Smooth muscle cell of the brain vasculature (primary cell): ENCODE results near the gene RAE1.
"Not testable (repeated sequence)": the region's sequence is repeated elsewhere in the genome, so short reads cannot be mapped to it uniquely, and the experiment has no call there.

ENCODE experiments used
- DNase-seq: peaks from one replicate; pipeline ENCODE4 v3.0.0-alpha.2; 2012; ENCODE audit warnings: low read depth, low spot score

Gene RAE1

GRCh38 chr20:57326667-57327455 is 24.2 kb upstream of the RAE1 start:
- no peak for DNase-seq

GRCh38 chr20:57327820-57328219 is 23.2 kb upstream of the RAE1 start:
- DNase-seq: no peak

DNA sequence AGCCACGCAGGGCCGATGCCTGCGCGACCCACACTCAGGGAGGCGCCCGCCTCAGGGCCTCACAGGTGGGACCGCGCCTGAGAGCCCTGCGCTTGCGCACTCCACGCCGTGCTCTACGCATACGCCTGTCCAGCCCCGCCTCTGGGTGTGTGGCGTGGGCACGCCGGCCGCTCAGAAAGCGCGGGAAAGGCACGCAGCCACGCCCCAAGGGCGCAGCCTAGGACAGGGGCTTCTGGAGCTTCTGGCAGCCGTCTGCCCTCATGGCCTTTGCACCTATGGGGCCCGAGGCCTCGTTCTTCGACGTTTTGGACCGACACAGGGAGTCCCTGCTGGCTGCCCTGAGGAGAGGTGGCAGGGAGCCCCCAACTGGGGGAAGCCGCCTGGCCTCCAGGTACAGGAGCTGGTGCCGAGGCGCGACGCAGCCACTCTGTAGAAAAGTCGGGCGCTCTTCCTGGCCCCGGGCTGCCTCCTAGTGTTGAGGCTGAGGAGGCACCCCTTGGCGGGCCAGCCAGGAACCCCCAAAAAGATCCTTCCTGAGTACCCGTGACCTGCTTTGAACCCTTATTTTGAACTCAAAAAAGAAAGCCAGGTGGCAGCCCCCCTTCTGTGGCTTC is 21.3 kb upstream of the RAE1 start, which contains the start of gene SPO11:
Gene SPO11 (plus strand): TSS at position 196 of the 614 bp plus-strand sequence. CDS start 65 bp downstream, at position 261.
- no peak for DNase-seq

DNA sequence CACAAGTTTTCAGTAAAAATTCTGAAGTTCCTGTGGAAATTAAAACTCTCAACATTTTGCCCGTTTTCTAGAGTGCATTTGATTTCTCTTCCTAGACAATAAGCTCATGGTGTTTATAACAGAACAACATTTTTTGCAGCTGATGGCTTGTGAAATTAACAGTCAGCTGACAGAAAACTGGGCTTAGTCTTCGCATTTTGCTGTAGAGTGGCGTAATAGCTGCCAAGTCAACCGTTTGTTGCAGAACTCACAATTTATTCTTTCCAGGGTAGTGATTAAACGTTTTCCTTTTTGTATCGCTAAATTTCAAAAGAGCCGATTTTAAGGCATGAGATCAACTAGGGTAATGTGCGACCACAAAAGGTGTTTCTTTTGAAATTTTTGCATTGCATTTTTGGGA is 20.1 kb upstream of the RAE1 start:
- DNase-seq: no peak

DNA sequence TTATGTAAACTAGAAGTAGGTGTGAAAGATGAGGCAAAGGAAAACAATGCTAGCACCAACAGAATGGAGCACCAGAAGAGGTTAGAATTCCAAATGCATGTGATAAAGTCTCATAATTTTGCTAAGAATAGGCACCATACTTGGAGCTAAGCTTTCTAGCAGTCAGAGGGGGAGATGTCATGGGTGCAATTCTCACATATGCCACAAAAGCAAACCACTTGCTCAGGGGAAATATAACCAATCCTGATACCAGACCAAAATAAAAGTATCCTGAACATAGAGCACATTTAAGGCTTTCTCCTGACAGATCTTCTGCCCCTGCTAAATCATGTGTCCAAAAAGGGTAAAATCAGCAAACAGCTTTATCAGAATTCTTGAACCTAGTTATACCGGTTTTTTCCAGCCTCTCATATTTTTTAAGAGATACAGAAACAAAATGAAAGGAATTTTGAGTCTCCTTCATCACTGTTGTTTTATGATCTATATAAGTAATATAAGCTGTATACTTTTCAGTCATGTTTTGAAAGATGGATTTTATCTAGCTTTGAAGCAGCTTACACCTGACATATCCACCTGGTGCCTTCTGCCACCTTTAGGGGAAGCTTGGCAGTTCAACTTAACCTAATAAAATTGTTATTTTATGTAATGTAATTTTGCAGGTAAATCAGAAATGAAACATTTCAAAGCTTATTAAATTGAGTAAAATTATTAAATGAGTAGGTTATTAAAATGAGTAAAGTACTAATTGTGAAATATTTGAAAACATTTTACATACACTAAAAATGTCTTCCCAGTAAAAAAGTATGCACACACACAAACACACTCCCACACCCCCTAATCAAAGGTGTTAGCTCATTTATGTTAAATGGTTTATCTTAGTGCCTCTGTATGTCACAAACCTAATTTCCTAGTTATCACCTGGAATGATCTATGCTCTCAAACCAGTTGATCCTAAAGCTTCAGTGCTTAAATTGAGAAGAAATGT is 18.7 kb upstream of the RAE1 start:
- DNase-seq: no peak

DNA sequence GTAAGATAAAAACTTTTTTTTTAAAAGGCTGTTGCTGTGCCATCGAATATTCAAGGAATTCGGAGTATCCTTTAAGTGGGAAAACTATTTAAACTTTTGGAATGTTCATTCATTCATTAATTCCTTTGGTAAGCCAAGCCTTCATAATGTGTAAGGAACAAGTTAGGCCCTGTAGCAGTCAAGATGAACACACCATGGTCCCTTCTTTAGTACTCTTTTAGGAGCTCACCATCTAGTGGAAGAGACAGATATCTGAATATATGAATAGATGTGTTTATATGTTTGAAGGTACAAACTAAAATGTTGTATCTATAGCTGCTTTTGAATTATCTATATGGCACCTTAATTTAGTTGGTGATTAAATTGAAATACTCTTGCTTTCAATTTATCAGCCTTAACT is 15.7 kb upstream of the RAE1 start:
- DNase-seq: no peak

- DNase-seq: no peak
Observed at GRCh38 chr20:57341663-57342062, 9.4 kb upstream of the RAE1 start.

DNA sequence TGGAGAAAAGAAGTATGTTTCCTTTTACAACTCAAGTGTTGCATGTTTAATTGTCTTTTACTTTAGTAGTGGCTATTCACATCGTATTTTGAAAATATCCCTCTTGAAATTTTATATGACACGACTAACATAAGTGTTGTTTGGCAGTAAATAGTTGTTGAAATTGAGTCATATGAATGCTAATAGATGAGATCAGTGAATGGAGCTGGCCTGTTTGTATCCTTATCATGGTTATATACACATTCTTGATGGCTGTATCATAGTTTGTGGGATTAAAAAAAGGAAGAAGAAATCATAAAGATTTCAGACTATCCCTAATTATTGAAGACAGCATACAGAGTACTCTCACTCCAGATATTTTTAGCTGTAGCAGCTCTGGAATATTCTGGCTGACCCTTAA is 8.2 kb upstream of the RAE1 start:
- no peak for DNase-seq

- peak; percentile 45 for DNase-seq
Observed at GRCh38 chr20:57346477-57346876, 4.6 kb upstream of the RAE1 start.

- no peak for DNase-seq
Observed at GRCh38 chr20:57347393-57347792, 3.7 kb upstream of the RAE1 start.

DNA sequence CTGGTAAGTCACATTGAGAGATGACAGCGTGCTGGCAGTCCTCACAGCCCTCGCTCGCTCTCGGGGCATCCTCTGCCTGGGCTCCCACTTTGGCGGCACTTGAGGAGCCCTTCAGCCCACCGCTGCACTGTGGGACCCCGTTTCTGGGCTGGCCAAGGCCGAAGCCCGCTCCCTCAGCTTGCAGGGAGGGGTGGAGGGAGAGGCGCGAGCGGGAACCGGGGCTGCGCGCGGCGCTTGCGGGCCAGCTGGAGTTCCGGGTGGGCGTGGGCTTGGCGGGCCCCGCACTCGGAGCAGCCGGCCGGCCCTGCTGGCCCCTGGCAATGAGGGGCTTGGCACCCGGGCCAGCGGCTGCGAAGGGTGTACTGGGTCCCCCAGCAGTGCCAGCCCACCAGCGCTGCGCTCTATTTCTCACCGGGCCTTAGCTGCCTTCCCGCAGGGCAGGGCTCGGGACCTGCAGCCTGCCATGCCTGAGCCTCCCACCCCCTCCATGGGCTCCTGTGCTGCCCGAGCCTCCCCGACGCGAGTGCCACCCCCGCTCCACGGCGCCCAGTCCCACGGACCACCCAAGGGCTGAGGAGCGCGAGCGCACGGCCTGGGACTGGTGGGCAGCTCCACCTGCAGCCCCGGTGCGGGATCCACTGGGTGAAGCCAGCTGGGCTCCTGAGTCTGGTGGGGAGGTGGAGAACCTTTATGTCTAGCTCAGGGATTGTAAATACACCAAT is 2.7 kb upstream of the RAE1 start:
- DNase-seq: not testable (repeated sequence)

GRCh38 chr20:57348922-57349574 is 2.0 kb upstream of the RAE1 start:
- DNase-seq: not testable (repeated sequence)

DNA sequence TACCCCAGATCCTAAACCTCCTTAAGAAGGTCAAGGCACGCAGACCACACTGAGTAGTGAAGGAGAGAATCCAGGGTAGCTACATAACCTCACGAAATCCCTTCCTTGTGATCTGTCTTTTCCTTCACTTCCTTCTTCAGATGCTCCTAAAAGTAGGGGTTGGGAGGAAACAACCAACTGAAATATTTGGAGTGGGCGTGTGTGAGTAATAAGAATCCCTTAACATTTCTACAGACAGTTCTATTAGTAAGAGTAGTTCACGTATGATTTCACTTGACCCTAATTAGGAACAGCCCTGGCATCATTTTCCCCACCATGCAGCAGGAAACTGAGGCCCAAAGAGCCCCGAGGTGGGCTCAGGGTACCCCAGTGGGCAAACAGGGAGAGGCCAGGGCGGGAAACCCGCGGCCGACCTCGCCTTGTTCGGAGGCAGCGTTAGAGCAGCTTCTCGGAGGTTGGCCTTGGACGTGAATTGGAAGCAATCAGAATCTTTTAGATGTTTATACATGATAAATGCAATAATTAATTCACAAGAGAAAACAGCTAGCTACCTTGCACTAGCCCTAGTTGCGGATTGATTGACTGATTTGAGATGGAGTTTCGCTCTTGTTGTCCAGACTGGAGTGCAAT is 859 bp upstream of the RAE1 start:
- no peak for DNase-seq

GRCh38 chr20:57350726-57351041 is 371 bp upstream of the RAE1 start:
- DNase-seq: not testable (repeated sequence)

- DNase-seq: no peak
Observed at GRCh38 chr20:57352305-57352704, 1.2 kb downstream of the RAE1 start.

GRCh38 chr20:57353351-57353750 is 2.3 kb downstream of the RAE1 start:
- DNase-seq: no peak

DNA sequence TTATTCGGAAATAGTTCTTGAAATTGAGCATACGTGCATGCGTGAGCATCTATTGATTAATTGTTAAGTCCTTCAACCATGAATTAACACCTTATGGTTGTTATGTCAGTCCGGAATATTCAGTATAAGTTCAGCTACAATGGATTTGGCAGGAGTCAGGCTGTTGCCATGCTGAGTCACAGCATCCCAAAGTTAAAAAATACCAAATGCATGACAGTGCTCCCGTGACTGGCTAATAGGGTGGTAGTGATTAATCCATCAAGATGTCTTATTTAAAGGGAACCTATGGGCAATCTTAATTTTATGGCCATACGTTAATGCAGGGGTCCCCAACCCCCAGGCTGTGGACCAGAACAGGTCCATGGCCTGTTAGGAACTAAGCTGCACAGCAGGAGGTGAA is 10.5 kb downstream of the RAE1 start:
- DNase-seq: no peak

GRCh38 chr20:57364451-57364850 is 13.4 kb downstream of the RAE1 start:
- no peak for DNase-seq

DNA sequence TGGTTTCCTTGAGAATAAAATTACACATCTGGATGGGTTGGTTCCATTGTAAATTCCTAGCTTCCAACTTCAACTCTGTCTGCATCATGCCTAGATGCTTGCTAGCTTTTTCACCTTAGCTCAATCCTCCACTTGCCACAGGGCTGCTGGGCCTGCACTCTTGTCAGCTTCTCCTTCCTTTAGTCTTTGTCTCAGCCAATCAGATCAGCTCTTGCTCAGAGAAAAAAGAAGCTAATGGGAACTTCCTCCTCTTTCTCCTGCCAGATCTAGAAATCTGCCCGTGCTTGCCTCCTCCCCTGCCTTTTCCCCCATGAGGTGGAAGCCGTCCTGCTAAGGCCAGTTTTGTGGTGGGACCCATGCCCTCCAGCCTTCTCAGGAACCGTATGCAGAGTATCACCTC is 18.5 kb downstream of the RAE1 start:
- DNase-seq: no peak

DNA sequence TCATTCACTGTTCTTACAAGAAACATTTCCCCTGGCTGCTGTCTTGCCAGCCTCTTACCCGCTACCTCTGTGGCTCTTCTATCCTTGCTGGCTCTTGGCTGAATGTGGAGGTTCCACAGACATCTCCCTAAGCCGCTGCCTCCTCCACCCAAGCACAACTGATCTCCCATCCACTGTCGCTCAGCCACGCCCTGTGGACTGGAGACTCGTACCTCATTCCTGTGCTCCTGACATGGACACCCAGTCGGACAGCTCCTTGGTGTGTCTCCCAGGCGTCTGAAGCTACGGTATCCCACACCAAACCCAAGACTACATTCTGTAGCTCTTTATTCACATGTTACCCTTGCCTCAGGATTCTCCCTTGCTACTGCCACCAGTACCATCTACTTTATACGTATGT is 19.3 kb downstream of the RAE1 start:
- DNase-seq: no peak

DNA sequence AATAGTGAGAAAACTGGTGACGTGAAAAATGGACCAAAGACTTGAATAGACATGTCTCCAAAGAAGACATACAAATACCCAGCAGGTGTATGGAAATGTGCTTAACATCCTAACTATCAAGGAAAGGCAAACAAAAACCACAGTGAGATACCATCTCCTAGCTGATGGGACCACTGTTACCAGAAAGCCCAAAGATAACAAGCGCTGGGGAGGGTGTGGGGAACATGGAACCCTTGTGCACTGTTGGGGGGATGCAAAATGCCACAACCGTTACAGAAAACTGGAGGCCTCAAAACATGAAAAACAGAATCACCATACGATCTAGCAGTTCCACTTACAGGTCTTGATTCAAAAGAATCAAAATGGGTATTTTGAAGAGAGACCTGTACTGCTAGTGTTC is 20.3 kb downstream of the RAE1 start:
- DNase-seq: no peak
